AG09319 (cell line): ENCODE measurements around the gene TASOR.

ENCODE experiments used
- DNase-seq: peaks from one replicate; pipeline ENCODE4 v3.0.0-alpha.2; 2010; ENCODE audit warnings: low read depth; ENCODE audit errors: extremely low read depth
- TF ChIP-seq, protein P1 (sequence below): IDR thresholded peaks from 2 replicates; pipeline ENCODE4 v1.5.1; 2011; ENCODE audit warnings: low read depth, mild to moderate bottlenecking, inconsistent platforms, low read length, moderate library complexity

Gene TASOR

DNA sequence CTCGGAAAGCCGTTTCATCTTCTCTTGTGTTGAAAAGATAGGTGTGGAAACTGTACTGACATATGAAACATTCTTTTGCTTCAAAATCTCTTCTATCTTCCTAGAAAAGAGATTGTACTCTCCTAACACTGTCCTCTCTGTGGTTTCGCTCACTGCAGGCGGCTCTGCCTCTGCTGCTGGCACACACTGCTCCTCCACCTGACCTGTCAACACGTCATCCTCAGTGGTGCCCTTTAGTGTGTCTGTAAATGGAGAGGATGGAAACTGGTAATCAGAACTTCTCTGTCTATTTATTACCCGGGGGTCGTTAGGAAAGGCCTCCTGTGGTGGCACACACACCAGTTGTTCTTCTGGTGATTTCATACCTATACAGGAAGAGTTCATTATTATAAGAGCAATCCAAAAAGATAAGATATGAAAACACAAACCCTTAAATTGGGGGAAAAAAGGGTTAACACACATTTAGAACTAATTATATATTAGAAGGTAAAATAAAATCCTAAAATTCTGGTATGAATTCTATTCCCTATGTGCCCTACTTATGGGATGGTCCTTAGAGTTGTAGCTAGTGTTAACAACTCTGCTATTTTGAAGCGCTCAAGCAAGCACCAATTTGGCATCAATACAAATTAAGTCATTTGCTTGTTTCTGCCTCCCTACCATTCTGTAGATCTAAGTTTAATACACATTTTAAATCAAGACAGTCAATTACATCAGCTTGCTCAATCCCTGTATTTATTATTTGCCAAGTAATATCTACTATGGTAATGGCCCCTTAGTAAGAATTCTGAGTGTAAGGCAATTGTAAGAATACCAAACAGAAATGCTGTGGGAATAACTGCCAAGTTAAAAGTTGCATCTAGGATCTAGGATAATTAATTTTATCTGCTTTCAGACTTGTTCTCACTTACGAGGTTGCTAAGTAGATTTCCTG is 49.2 kb downstream of the TASOR start:
- no peak for DNase-seq
- TF ChIP-seq, protein P1, sequence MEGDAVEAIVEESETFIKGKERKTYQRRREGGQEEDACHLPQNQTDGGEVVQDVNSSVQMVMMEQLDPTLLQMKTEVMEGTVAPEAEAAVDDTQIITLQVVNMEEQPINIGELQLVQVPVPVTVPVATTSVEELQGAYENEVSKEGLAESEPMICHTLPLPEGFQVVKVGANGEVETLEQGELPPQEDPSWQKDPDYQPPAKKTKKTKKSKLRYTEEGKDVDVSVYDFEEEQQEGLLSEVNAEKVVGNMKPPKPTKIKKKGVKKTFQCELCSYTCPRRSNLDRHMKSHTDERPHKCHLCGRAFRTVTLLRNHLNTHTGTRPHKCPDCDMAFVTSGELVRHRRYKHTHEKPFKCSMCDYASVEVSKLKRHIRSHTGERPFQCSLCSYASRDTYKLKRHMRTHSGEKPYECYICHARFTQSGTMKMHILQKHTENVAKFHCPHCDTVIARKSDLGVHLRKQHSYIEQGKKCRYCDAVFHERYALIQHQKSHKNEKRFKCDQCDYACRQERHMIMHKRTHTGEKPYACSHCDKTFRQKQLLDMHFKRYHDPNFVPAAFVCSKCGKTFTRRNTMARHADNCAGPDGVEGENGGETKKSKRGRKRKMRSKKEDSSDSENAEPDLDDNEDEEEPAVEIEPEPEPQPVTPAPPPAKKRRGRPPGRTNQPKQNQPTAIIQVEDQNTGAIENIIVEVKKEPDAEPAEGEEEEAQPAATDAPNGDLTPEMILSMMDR = no peak
